IPS DF 6.9 (cell line): ENCODE results near the gene CD68.
A peak's percentile ranks its signal among the peaks of the same experiment; 100 is the strongest.
"Not testable (repeated sequence)": the region's sequence is repeated elsewhere in the genome, so short reads cannot be mapped to it uniquely, and the experiment has no call there.

Source experiments
- DNase-seq: peaks from one replicate; pipeline ENCODE4 v3.0.0-alpha.2; 2013; ENCODE audit warnings: low read depth, low spot score
- H3K27ac ChIP-seq: one replicate; pipeline ENCODE4 v1.5.1; 2013; ENCODE audit warnings: low read length, control low read depth
- H3K27me3 ChIP-seq: 2 replicates; pipeline ENCODE4 v1.6.1; 2013; ENCODE audit warnings: mild to moderate bottlenecking, low read length; ENCODE audit not compliant: control insufficient read depth, insufficient read depth
- H3K36me3 ChIP-seq: 2 replicates; pipeline ENCODE4 v1.6.1; 2013; ENCODE audit warnings: low read length; ENCODE audit not compliant: control insufficient read depth, insufficient read depth
- H3K4me1 ChIP-seq: 2 replicates; pipeline ENCODE4 v1.6.1; 2013; ENCODE audit warnings: low read length; ENCODE audit not compliant: control insufficient read depth, insufficient read depth
- H3K4me3 ChIP-seq: 2 replicates; pipeline ENCODE4 v1.5.1; 2013; ENCODE audit warnings: mild to moderate bottlenecking, low read length
- H3K9me3 ChIP-seq: 2 replicates; pipeline ENCODE4 v1.6.1; 2013; ENCODE audit warnings: low read length, inconsistent platforms; ENCODE audit not compliant: control insufficient read depth, insufficient read depth
- WGBS: extraction: QIAGEN DNeasy Blood & Tissue Kit; methylation state at CpG from one replicate; pipeline ENCODE4 v1.1.7; 2013; ENCODE audit warnings: mixed read lengths, missing lambda C conversion rate; ENCODE audit not compliant: insufficient read length, insufficient coverage; 5-methylcytosine and 5-hydroxymethylcytosine counted together

The CD68 gene

DNA sequence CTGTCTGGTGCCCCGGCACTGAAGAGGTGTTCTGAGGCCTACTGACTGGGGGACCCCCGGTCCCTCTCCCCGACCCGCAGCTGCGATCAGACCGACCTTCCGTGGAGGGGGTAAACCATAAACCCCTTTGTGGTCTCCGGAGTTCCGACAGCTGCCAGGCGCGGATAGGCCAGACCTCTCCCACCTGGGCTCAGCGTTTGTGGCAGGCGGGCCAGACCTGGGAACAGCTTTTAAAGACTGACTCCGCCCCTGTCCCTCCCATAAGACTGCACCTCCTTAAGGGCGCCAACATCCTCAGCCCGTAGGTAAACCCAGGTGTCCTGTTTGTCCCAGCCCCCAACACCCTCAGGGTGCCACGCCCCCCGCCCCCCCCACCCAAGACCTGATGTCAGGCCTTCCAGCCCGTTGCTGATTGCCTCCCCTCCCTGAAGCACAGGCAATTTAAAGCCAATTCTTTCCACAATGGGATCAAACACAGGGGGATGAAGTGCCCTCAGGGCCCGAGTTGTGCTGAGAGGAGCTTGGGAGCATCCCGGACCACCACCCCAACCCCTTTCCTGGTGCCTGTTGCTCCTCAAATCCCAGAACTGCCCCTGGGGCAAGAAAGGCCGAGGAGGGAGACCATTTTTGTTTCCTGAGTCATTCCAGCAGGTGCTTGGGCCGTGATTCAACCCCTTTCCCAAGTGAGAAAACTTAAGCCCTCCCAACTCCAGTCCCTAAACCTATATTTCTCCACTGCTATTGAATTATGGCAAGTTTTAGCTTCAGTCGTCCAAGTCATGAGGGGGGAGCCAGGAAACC, 10.7 kb downstream of the CD68 start, which contains the start of gene SOX15:
TSS of gene SOX15 (minus strand) at position 204 of the 801 bp plus-strand sequence. CDS start 418 bp downstream, outside the sequence.
- DNase-seq, result no peak
- Histone ChIP-seq H3K36me3 (peaks cover 9% of the 10 kb centered on the region; the same call in 1 of the 2 replicates), H3K27ac (no peak within 1 kb of the TSS), H3K27me3 (no peaks in the 10 kb centered on the region), H3K4me3 (peak within 1 kb of the TSS; percentile 57; the same call in 1 of the 2 replicates), H3K9me3 (no peaks in the 10 kb centered on the region), H3K4me1 (peaks cover 5% of the 10 kb centered on the region; the same call in 1 of the 2 replicates)
- no CpG with 5 or more reads among the region's 24 CpGs for WGBS

DNA sequence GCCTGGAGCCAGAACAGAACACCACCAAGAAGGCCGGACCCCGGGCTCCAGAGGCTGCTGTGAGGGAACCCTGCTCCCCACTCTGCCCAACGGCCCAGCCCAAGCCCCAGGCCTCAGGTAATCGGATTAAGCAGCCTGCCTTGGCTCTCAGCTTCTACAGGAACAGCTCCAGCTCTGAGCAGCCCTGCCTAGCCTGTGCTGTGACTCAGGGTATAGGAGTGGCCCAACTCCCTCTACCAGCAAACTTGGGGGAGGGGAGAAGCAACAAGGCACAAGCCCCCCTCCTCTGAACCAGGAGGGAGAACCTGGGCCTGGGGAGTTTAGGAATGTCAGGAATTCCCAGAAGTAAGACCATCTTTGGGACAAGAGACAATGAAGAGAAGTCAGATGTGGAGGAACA, 11.3 kb downstream of the CD68 start:
- Histone ChIP-seq H3K36me3 (peaks cover 11% of the 10 kb centered on the region; the same call in 1 of the 2 replicates), H3K4me3 (no peak overlapping the region), H3K27me3 (no peaks in the 10 kb centered on the region), H3K27ac (no peak overlapping the region), H3K9me3 (no peaks in the 10 kb centered on the region), H3K4me1 (peaks cover 5% of the 10 kb centered on the region; the same call in 1 of the 2 replicates)
- WGBS, result no CpG with 5 or more reads among the region's 4 CpGs
- no peak for DNase-seq

DNA sequence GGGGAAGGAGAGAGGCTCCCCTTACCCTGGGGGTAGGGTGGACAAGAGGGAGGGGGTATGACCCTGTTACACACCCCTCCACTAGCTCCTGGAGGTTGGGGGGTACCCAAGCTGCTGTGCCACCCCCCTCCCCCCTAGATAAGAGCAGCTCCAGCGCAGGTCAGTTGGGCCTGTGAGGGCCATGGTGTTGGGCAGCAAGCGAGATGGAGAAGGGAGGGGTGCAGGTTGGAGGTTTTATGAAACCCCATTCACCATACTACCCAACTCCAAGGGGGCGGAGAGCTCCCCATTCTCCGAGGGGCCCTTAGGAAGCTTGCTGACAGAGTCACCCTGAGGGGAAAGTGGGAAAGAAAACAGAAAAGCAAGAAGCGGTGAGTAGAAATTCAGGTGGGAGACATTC, 12.2 kb downstream of the CD68 start:
- DNase-seq, result no peak
- no CpG with 5 or more reads among the region's 5 CpGs for WGBS
- Histone ChIP-seq H3K27ac (no peak overlapping the region), H3K27me3 (no peaks in the 10 kb centered on the region), H3K4me1 (peaks cover 5% of the 10 kb centered on the region; the same call in 1 of the 2 replicates), H3K4me3 (no peak overlapping the region), H3K9me3 (no peaks in the 10 kb centered on the region), H3K36me3 (peaks cover 14% of the 10 kb centered on the region; the same call in 1 of the 2 replicates)

DNA sequence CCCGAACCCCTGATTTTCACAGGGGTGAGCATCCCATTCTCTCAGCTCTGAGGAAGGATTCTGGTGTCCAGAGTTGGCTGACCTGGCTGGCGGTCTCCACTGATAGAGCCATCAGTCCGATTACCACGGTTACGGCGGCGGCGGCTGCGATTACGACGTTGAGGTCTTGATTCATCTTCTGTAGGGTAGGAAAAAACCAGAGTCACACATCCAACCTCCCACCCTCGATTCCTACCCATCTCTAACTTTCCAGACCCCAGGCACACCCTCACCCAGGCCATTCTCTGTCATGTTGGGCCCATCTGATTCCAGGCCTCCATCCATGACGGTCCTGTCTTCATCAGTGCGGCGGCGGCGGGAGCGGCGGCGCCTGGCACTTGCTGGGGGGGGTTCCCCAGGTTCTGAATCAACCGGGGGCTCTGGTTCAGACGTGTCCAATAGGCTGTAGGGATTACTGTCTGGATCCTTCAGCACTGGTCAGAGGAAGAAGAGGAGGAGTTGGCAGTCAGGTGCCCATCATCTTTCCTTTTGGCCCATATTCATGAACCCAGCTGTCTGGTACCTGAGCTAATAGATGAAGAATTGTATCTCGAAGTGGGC, 13.1 kb downstream of the CD68 start:
- no peak for DNase-seq
- peaks cover 5% of the 10 kb centered on the region; the same call in 1 of the 2 replicates for H3K4me1 ChIP-seq
- H3K27me3 ChIP-seq, result no peaks in the 10 kb centered on the region
- H3K36me3 ChIP-seq, result peaks cover 14% of the 10 kb centered on the region; the same call in 1 of the 2 replicates
- no peak overlapping the region for H3K27ac ChIP-seq
- no CpG with 5 or more reads among the region's 23 CpGs for WGBS
- H3K9me3 ChIP-seq, result no peaks in the 10 kb centered on the region
- H3K4me3 ChIP-seq, result no peak overlapping the region

DNA sequence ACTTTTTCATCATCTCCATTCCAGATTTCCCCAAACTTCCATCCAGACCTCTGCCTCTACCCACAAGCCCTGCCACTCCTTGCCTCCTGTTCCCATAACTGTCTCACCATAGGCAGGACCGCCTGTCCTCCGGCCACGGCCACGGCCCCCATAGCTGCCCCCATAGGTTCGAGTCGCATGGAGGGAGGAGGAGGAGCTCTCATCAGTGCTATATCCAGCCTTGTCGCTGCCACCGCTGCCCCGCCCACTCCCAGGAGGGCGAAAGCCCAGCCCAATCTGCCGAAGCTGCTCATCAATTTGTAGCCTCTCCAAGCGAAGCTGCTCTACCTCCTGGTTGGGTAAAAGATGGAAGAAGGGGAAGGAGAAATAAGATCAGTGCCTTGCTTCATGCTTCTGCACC, 13.9 kb downstream of the CD68 start:
- H3K27me3 ChIP-seq, result no peaks in the 10 kb centered on the region
- no CpG with 5 or more reads among the region's 12 CpGs for WGBS
- no peaks in the 10 kb centered on the region for H3K9me3 ChIP-seq
- DNase-seq, result no peak
- peaks cover 4% of the 10 kb centered on the region; the same call in 1 of the 2 replicates for H3K4me1 ChIP-seq
- H3K4me3 ChIP-seq, result no peak overlapping the region
- no peak overlapping the region for H3K27ac ChIP-seq
- H3K36me3 ChIP-seq, result peaks cover 14% of the 10 kb centered on the region; the same call in 1 of the 2 replicates

DNA sequence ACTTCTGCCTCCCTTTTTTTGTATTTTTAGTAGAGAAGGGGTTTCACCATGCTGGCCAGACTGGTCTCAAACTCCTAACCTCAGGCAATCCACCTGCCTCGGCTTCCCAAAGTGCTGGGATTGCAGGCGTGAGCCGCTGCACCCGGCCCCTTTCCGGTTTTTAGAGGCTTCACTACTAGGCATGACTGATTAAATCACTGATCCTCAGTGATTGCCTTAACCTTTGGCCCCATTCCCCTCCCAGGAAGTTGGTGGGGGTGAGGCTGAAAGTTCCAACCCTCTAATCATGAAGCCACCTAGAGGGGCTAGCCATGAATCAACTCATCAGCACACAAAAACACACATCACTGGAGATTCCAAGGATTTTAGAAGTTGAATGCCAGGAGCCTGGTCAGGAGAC, 18.1 kb downstream of the CD68 start:
- DNase-seq, H3K4me1 ChIP-seq, H3K36me3 ChIP-seq, H3K9me3 ChIP-seq, H3K4me3 ChIP-seq, H3K27ac ChIP-seq, H3K27me3 ChIP-seq: not testable (repeated sequence)
- WGBS, result no CpG with 5 or more reads among the region's 5 CpGs

DNA sequence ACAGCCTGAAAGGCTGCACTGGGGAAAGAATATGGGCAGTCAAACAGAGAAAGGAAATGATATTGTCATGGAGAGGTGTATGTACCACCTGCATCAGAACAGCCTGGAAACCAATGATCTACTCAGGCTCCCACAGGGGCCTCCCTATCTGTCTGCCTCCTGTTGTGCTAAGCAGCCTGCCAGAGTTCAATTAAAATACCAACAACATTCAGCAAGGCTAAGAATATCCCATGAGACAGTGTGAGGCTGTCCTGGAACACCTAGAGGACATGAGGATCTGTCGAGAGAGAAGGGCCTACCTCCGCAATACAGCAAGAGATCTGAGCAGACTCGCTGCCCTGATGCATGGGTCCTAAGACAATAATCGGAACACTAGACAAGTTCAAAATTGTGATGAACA, 26.8 kb downstream of the CD68 start:
- WGBS, result no CpG with 5 or more reads among the region's 4 CpGs
- no peaks in the 10 kb centered on the region for H3K4me1 ChIP-seq

DNA sequence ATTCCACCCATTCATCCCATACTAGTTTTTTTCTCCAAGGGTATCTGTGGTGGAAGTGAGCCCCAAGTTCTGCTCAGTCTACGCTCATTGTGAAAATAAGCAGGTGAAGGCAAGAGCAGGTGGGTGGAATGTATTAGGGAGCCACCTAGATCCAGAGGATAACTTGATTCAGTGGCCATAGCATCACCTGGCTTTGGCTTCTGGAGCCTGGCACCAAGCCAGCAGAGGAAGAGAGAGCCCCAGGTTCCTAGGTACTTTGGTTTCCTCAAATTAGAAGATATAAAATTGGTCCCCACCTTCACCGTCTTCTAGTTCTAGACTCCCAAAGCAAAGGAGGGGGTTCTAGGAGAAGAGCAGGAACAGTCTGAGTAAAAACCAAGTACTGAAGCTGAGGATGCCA, 31.2 kb downstream of the CD68 start:
- no peak for DNase-seq
- WGBS, result no CpG with 5 or more reads among the region's 2 CpGs
- Histone ChIP-seq H3K36me3 (no peaks in the 10 kb centered on the region), H3K27me3 (no peaks in the 10 kb centered on the region), H3K4me1 (peaks cover 2% of the 10 kb centered on the region; the same call in 1 of the 2 replicates), H3K4me3 (no peak overlapping the region), H3K27ac (no peak overlapping the region), H3K9me3 (no peaks in the 10 kb centered on the region)

More for the DNA sequence above, 26.8 kb downstream of the CD68 start:
- no peak for DNase-seq
- no peaks in the 10 kb centered on the region for H3K9me3 ChIP-seq
- peaks cover 6% of the 10 kb centered on the region; the same call in 1 of the 2 replicates for H3K36me3 ChIP-seq
- H3K27me3 ChIP-seq, result no peaks in the 10 kb centered on the region
- H3K4me3 ChIP-seq, result no peak overlapping the region
- H3K27ac ChIP-seq, result no peak overlapping the region

DNA sequence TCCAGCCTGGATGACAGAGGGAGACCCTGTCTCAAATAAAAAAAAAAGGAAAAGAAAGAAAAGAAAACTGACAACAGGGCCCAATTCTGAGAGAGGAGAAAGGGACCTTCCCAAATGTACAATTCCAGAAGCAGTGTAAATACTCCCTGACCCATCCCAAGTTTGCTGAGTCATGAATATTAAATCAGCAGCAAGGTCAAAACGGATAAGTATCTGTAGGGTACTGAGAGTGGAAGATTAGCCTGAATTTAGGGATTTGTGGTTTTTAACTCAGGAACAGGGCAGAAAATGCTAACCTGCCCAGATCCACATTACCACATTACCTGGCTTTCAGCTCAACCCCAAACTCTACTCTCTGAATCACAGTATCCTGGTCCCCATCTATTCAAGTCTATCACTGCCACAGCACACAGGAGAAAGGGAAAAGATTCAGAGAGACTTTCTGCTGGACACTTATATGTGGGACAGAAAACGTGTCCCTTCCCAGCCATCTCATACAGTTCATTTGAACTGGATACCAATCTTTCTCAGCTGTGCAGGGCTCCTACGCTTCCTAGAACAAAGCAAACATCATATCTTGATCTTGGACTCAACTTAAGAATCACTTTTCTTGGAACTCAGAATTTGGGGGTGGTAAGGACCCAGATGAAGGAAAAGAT, 32.3 kb downstream of the CD68 start:
- H3K36me3 ChIP-seq, result no peaks in the 10 kb centered on the region

DNA sequence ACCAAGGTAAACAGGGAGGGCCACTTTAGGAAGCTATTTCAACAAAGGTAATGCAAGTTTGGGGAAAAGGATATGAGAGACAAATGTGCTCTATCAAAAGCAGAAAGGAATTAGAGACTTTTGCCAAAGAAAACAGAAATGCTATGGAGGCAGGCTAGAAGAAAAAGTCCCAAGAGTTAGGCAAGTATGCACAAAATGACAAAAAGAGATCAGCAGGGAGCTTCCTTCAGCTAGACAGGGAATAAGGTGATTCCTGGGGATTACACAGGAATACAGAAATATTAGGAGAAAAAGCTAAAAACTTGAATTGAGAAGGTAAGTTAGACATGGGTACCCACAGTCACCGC, 32.8 kb downstream of the CD68 start:
- no peaks in the 10 kb centered on the region for H3K27me3 ChIP-seq
- no peak for DNase-seq
- no CpG with 5 or more reads among the region's 1 CpG for WGBS
- H3K4me1 ChIP-seq, result peaks cover 2% of the 10 kb centered on the region; the same call in 1 of the 2 replicates
- H3K27ac ChIP-seq, result no peak overlapping the region
- no peak overlapping the region for H3K4me3 ChIP-seq
- H3K9me3 ChIP-seq, result no peaks in the 10 kb centered on the region
- H3K36me3 ChIP-seq, result no peaks in the 10 kb centered on the region

More for the DNA sequence above, 32.3 kb downstream of the CD68 start:
- DNase-seq, result no peak
- H3K27ac ChIP-seq, result no peak overlapping the region
- H3K4me3 ChIP-seq, result no peak overlapping the region
- peaks cover 2% of the 10 kb centered on the region; the same call in 1 of the 2 replicates for H3K4me1 ChIP-seq
- H3K9me3 ChIP-seq, result no peaks in the 10 kb centered on the region
- WGBS, result no CpG with 5 or more reads among the region's 3 CpGs
- no peaks in the 10 kb centered on the region for H3K27me3 ChIP-seq
